Measurements from ENCODE around the gene RHOH.

GRCh38 chr4:40265910-40266274, 69.1 kb downstream of the RHOH start:
- TF ChIP-seq, protein P1, sequence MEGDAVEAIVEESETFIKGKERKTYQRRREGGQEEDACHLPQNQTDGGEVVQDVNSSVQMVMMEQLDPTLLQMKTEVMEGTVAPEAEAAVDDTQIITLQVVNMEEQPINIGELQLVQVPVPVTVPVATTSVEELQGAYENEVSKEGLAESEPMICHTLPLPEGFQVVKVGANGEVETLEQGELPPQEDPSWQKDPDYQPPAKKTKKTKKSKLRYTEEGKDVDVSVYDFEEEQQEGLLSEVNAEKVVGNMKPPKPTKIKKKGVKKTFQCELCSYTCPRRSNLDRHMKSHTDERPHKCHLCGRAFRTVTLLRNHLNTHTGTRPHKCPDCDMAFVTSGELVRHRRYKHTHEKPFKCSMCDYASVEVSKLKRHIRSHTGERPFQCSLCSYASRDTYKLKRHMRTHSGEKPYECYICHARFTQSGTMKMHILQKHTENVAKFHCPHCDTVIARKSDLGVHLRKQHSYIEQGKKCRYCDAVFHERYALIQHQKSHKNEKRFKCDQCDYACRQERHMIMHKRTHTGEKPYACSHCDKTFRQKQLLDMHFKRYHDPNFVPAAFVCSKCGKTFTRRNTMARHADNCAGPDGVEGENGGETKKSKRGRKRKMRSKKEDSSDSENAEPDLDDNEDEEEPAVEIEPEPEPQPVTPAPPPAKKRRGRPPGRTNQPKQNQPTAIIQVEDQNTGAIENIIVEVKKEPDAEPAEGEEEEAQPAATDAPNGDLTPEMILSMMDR (IDR thresholded peaks at IDR 0.05) = no peak
- TF ChIP-seq POLR2A (IDR thresholded peaks at IDR 0.05) = no peak
